Transverse colon (tissue), 4 donors: ENCODE data around the gene AP1G2.

ENCODE experiments used
- CTCF ChIP-seq, 5 experiments: fragments of 200-600 bp in 3 of 5; fragments of 450-650 bp in 2 of 5; sonication (generic) in 3 of 5; IDR thresholded peaks; 1 replicate in 2 of 5; 2 replicates in 3 of 5; pipeline ENCODE4 v1.5.1; 2016 to 2017; ENCODE audit warnings: antibody characterized with exemption in 5 of 5, inconsistent platforms in 3 of 5, mild to moderate bottlenecking in 2 of 5, moderate library complexity in 1 of 5
- POLR2A ChIP-seq: fragments of 450-650 bp; IDR thresholded peaks from one replicate; pipeline ENCODE4 v1.6.1; 2016; ENCODE audit warnings: antibody characterized with exemption, mild to moderate bottlenecking, moderate library complexity
- POLR2AphosphoS5 ChIP-seq, 3 donors: sonication (generic); formaldehyde crosslinking; IDR thresholded peaks; one replicate each; pipeline ENCODE4 v1.6.1; 2016; ENCODE audit warnings: antibody characterized with exemption in 3 of 3

- TF ChIP-seq POLR2AphosphoS5 (IDR thresholded peaks at IDR 0.05) (no peak), POLR2A (no peak), CTCF (IDR thresholded peaks at IDR 0.05) (no peak)
These were observed 44.2 kb downstream of the AP1G2 start for GRCh38 chr14:23523229-23524016.
